OCI-LY3 (cell line): ENCODE measurements around the gene KCNS3.
"Not testable (repeated sequence)": the region's sequence is repeated elsewhere in the genome, so short reads cannot be mapped to it uniquely, and the experiment has no call there.

Source experiments
- H2AFZ ChIP-seq: fragments of 200-600, 300-600 bp; shearing (Covaris generic); 2 replicates; pipeline ENCODE4 v1.6.0; 2014; ENCODE audit warnings: antibody characterized with exemption, low read depth, low read length
- H3K27ac ChIP-seq: fragments of 200-600, 300-600 bp; sonication (generic); 2 replicates; pipeline ENCODE4 v1.5.1; 2014; ENCODE audit warnings: mild to moderate bottlenecking, low read length, moderate library complexity, mixed read lengths
- H3K27me3 ChIP-seq: fragments of 200-600, 300-600 bp; sonication (generic); 2 replicates; pipeline ENCODE4 v1.6.1; 2014; ENCODE audit warnings: low read depth, low read length, mixed read lengths
- H3K36me3 ChIP-seq: fragments of 200-600, 300-600 bp; sonication (generic); replicated peaks from 2 replicates; pipeline ENCODE3; 2014; ENCODE audit warnings: low read depth, low read length, mixed read lengths
- H3K4me1 ChIP-seq: fragments of 300-600, 200-600 bp; sonication (generic); 2 replicates; pipeline ENCODE4 v1.6.1; 2014; ENCODE audit warnings: low read length, mixed read lengths
- H3K4me2 ChIP-seq: fragments of 200-600, 300-600 bp; sonication (generic); 2 replicates; pipeline ENCODE4 v1.6.1; 2014; ENCODE audit warnings: low read length, mixed read lengths
- H3K4me3 ChIP-seq: fragments of 300-600, 200-600 bp; sonication (generic); 2 replicates; pipeline ENCODE4 v1.5.1; 2014; ENCODE audit warnings: antibody characterized with exemption, mild to moderate bottlenecking, low read length, moderate library complexity
- H3K79me2 ChIP-seq: fragments of 300-600, 200-600 bp; shearing (Covaris generic); 2 replicates; pipeline ENCODE4 v1.6.1; 2014; ENCODE audit warnings: mild to moderate bottlenecking, low read length, mixed read lengths
- H3K9ac ChIP-seq: fragments of 300-600, 200-600 bp; shearing (Covaris generic); 2 replicates; pipeline ENCODE4 v1.6.0; 2014; ENCODE audit warnings: mild to moderate bottlenecking, low read length, moderate library complexity
- H3K9me3 ChIP-seq: fragments of 200-600, 300-600 bp; shearing (Covaris generic); 2 replicates; pipeline ENCODE4 v1.6.1; 2014; ENCODE audit warnings: low read length, mixed read lengths; ENCODE audit not compliant: insufficient read depth
- H4K20me1 ChIP-seq: fragments of 200-600, 300-600 bp; sonication (generic); 2 replicates; pipeline ENCODE4 v1.6.1; 2016; ENCODE audit warnings: low read length, mixed read lengths; ENCODE audit not compliant: insufficient read depth
- CTCF ChIP-seq: fragments of 200-600, 300-600 bp; sonication (generic); IDR thresholded peaks from 2 replicates; pipeline ENCODE4 v1.5.1; 2014; ENCODE audit warnings: antibody characterized with exemption, low read length, low read depth
- EZH2phosphoT487 ChIP-seq: fragments of 200-600 bp; shearing (Covaris generic); IDR thresholded peaks from 2 replicates; pipeline ENCODE4 v1.6.1; 2018; ENCODE audit warnings: antibody characterized with exemption, mixed run types, low read depth

The KCNS3 gene

GRCh38 chr2:17962876-17963275, 84.4 kb downstream of the KCNS3 start:
- H3K9me3 ChIP-seq = no peaks in the 10 kb centered on the region
- no peak for TF ChIP-seq CTCF
- no peak for TF ChIP-seq EZH2phosphoT487
- peaks cover 17% of the 10 kb centered on the region for H3K27me3 ChIP-seq
- no peak overlapping the region for H3K9ac ChIP-seq
- H2AFZ ChIP-seq = no peak overlapping the region
- no peaks in the 10 kb centered on the region for H4K20me1 ChIP-seq
- H3K4me3 ChIP-seq = no peak overlapping the region
- no peaks in the 10 kb centered on the region for H3K36me3 ChIP-seq
- no peak overlapping the region for H3K4me2 ChIP-seq
- H3K27ac ChIP-seq = no peak overlapping the region
- peaks cover 27% of the 10 kb centered on the region for H3K4me1 ChIP-seq
- no peaks in the 10 kb centered on the region for H3K79me2 ChIP-seq

GRCh38 chr2:17963571-17963970, 85.1 kb downstream of the KCNS3 start:
- not testable (repeated sequence) for H3K36me3 ChIP-seq, H3K27ac ChIP-seq, H4K20me1 ChIP-seq, H2AFZ ChIP-seq, H3K9ac ChIP-seq, H3K4me2 ChIP-seq, H3K4me3 ChIP-seq, H3K79me2 ChIP-seq, H3K9me3 ChIP-seq
- Histone ChIP-seq H3K4me1 (peaks cover 27% of the 10 kb centered on the region), H3K27me3 (peaks cover 20% of the 10 kb centered on the region)

GRCh38 chr2:17965196-17965595, 86.7 kb downstream of the KCNS3 start:
- Histone ChIP-seq H3K27ac (no peak overlapping the region), H3K27me3 (peaks cover 24% of the 10 kb centered on the region), H3K9ac (no peak overlapping the region), H3K4me2 (no peak overlapping the region), H3K9me3 (no peaks in the 10 kb centered on the region), H3K4me3 (no peak overlapping the region), H4K20me1 (no peaks in the 10 kb centered on the region), H2AFZ (no peak overlapping the region), H3K36me3 (no peaks in the 10 kb centered on the region), H3K4me1 (peaks cover 15% of the 10 kb centered on the region), H3K79me2 (no peaks in the 10 kb centered on the region)
- TF ChIP-seq CTCF (no peak), EZH2phosphoT487 (no peak)

- H3K4me2 ChIP-seq = peak overlapping the region; percentile 53
- no peaks in the 10 kb centered on the region for H3K79me2 ChIP-seq
- peaks cover 23% of the 10 kb centered on the region for H3K27me3 ChIP-seq
- TF ChIP-seq EZH2phosphoT487 = no peak
- TF ChIP-seq CTCF = no peak
- H4K20me1 ChIP-seq = no peaks in the 10 kb centered on the region
- no peak overlapping the region for H2AFZ ChIP-seq
- H3K27ac ChIP-seq = no peak overlapping the region
- no peaks in the 10 kb centered on the region for H3K9me3 ChIP-seq
- H3K4me3 ChIP-seq = peak overlapping the region; percentile 6; the same call in 1 of the 2 replicates
- H3K36me3 ChIP-seq = no peaks in the 10 kb centered on the region
- H3K4me1 ChIP-seq = peaks cover 10% of the 10 kb centered on the region
- H3K9ac ChIP-seq = no peak overlapping the region
Measured at GRCh38 chr2:17966798-17967197, 88.3 kb downstream of the KCNS3 start.

GRCh38 chr2:17969661-17970060, 91.2 kb downstream of the KCNS3 start:
- Histone ChIP-seq H3K79me2 (no peaks in the 10 kb centered on the region), H3K4me2 (no peak overlapping the region), H3K27me3 (peaks cover 23% of the 10 kb centered on the region), H3K27ac (no peak overlapping the region), H2AFZ (no peak overlapping the region), H4K20me1 (no peaks in the 10 kb centered on the region), H3K4me1 (peaks cover 10% of the 10 kb centered on the region), H3K36me3 (no peaks in the 10 kb centered on the region), H3K9me3 (no peaks in the 10 kb centered on the region), H3K9ac (no peak overlapping the region), H3K4me3 (no peak overlapping the region)
- no peak for TF ChIP-seq EZH2phosphoT487
